Measurements from ENCODE around the gene RASGRF2. TPM values are rescaled to one million over a fixed set of nuclear protein-coding genes. Genes with fewer than 3 reads are reported as not detected.
A peak's percentile ranks its signal among the peaks of the same experiment; 100 is the strongest.
"Not testable (repeated sequence)": the region's sequence is repeated elsewhere in the genome, so short reads cannot be mapped to it uniquely, and the experiment has no call there.

The RASGRF2 gene
- total and polyA plus RNA-seq, 7 experiments from 2014 or later = 9.8 to 55.2 (median 30.9) TPM

GRCh38 chr5:81022688-81023084 is 62.5 kb downstream of the RASGRF2 start:
- Mint-ChIP-seq H3K4me1 (peaks cover 47 to 95% (median 88%) of the 10 kb centered on the region in 7 donors), H3K9me3 (peaks cover 0 to 5% (median 0%) of the 10 kb centered on the region in 11 donors), H3K27me3 (no peaks in the 10 kb centered on the region), H3K4me3 (peak overlapping the region in 4 of 10 donors; percentile 26 to 58 (median 28)), H3K36me3 (peaks cover 0 to 12% (median 9%) of the 10 kb centered on the region in 5 donors), H3K27ac (peak overlapping the region in 4 of 9 donors; percentile 11 to 66 (median 42))
- ChIA-PET CTCF (no interaction called here), POLR2A (interaction anchor here (1.0 to 1.1 kb wide), 2 partner anchors 35 to 64 kb away, joined by 3 read pairs; no protein-coding TSS in a partner anchor)
- no peak overlapping the region for H3K27ac ChIP-seq (ENCODE audit: low read depth, low read length)
- intact Hi-C loops (cut with micrococcal nuclease) = no loop called here
- H3K36me3 ChIP-seq (ENCODE audit: control insufficient read depth in 2 of 3, insufficient read depth in 3 of 3, low read length in 3 of 3) = no peaks in the 10 kb centered on the region
- ATAC-seq (no peak), DNase-seq (no peak)
- peaks cover 12 to 54% of the 10 kb centered on the region in 2 donors for H3K4me1 ChIP-seq (ENCODE audit: control insufficient read depth in 2 of 2, insufficient read depth in 2 of 2, low read length in 2 of 2)
- no peak overlapping the region for H3K4me3 ChIP-seq (ENCODE audit: low read length)
- H3K27me3 ChIP-seq (ENCODE audit: control insufficient read depth in 2 of 2, insufficient read depth in 2 of 2, low read length in 2 of 2) = no peaks in the 10 kb centered on the region
- H3K9me3 ChIP-seq (ENCODE audit: control insufficient read depth in 2 of 3, low read length in 3 of 3) = no peaks in the 10 kb centered on the region

GRCh38 chr5:81023261-81023970 is 63.3 kb downstream of the RASGRF2 start:
- ATAC-seq = peak; percentile 37
- Histone ChIP-seq H3K36me3 (ENCODE audit: control insufficient read depth in 2 of 3, insufficient read depth in 3 of 3, low read length in 3 of 3) (no peaks in the 10 kb centered on the region), H3K4me3 (ENCODE audit: low read length) (no peak overlapping the region), H3K27me3 (ENCODE audit: control insufficient read depth in 2 of 2, insufficient read depth in 2 of 2, low read length in 2 of 2) (no peaks in the 10 kb centered on the region), H3K9me3 (ENCODE audit: control insufficient read depth in 2 of 3, low read length in 3 of 3) (no peaks in the 10 kb centered on the region), H3K27ac (ENCODE audit: low read depth, low read length) (no peak overlapping the region), H3K4me1 (ENCODE audit: control insufficient read depth in 2 of 2, insufficient read depth in 2 of 2, low read length in 2 of 2) (peaks cover 12 to 47% of the 10 kb centered on the region in 2 donors)
- ChIA-PET CTCF (no interaction called here), POLR2A (interaction anchor here (1.0 to 1.2 kb wide), 3 partner anchors 36 to 65 kb away, joined by 3 to 5 read pairs (median 3); partner anchors contain the start of gene RASGRF2)
- Mint-ChIP-seq H3K4me1 (peaks cover 40 to 93% (median 86%) of the 10 kb centered on the region in 7 donors), H3K27me3 (no peaks in the 10 kb centered on the region), H3K4me3 (peak overlapping the region in 5 of 10 donors; percentile 6 to 58 (median 21)), H3K9me3 (peaks cover 0 to 5% (median 0%) of the 10 kb centered on the region in 11 donors), H3K36me3 (peaks cover 0 to 14% (median 11%) of the 10 kb centered on the region in 5 donors), H3K27ac (peak overlapping the region in 5 of 9 donors; percentile 11 to 66 (median 14))
- DNase-seq = no peak
- intact Hi-C loops (cut with micrococcal nuclease) = no loop called here

GRCh38 chr5:81027481-81028058 is 67.4 kb downstream of the RASGRF2 start:
- Mint-ChIP-seq H3K27ac (peak overlapping the region in 4 of 9 donors; percentile 11 to 61 (median 28)), H3K4me1 (peaks cover 16 to 84% (median 66%) of the 10 kb centered on the region in 7 donors), H3K36me3 (peaks cover 13 to 28% (median 19%) of the 10 kb centered on the region in 5 donors), H3K9me3 (peaks cover 0 to 22% (median 11%) of the 10 kb centered on the region in 11 donors), H3K27me3 (no peaks in the 10 kb centered on the region), H3K4me3 (peak overlapping the region in 3 of 10 donors; percentile 19 to 69 (median 47))
- ATAC-seq (no peak), DNase-seq (no peak)
- no peaks in the 10 kb centered on the region for H3K36me3 ChIP-seq (ENCODE audit: control insufficient read depth in 2 of 3, insufficient read depth in 3 of 3, low read length in 3 of 3)
- intact Hi-C loops (cut with micrococcal nuclease) = loop anchor here in 1 of 2 donors (5.0 kb wide), 1 partner anchor 1025 kb away; no protein-coding TSS in a partner anchor
- H3K4me3 ChIP-seq (ENCODE audit: low read length) = no peak overlapping the region
- no peaks in the 10 kb centered on the region for H3K27me3 ChIP-seq (ENCODE audit: control insufficient read depth in 2 of 2, insufficient read depth in 2 of 2, low read length in 2 of 2)
- no peaks in the 10 kb centered on the region for H3K9me3 ChIP-seq (ENCODE audit: control insufficient read depth in 2 of 3, low read length in 3 of 3)
- ChIA-PET CTCF (no interaction called here), POLR2A (interaction anchor here (0.6 kb wide), 1 partner anchor 38 kb away, joined by 5 read pairs; no protein-coding TSS in a partner anchor)
- H3K27ac ChIP-seq (ENCODE audit: low read depth, low read length) = no peak overlapping the region
- H3K4me1 ChIP-seq (ENCODE audit: control insufficient read depth in 2 of 2, insufficient read depth in 2 of 2, low read length in 2 of 2) = peaks cover 8 to 25% of the 10 kb centered on the region in 2 donors

GRCh38 chr5:81028888-81029287 is 68.7 kb downstream of the RASGRF2 start:
- Mint-ChIP-seq H3K4me3 (peak overlapping the region in 2 of 10 donors; percentile 19 to 55), H3K36me3 (peaks cover 13 to 31% (median 22%) of the 10 kb centered on the region in 5 donors), H3K9me3 (peaks cover 2 to 26% (median 11%) of the 10 kb centered on the region in 11 donors), H3K27ac (peak overlapping the region in 3 of 9 donors; percentile 22 to 68 (median 53)), H3K4me1 (peaks cover 8 to 76% (median 52%) of the 10 kb centered on the region in 7 donors)
- CTCF ChIA-PET; H3K36me3 ChIP-seq (ENCODE audit: control insufficient read depth in 2 of 3, insufficient read depth in 3 of 3, low read length in 3 of 3); H3K4me3 ChIP-seq (ENCODE audit: low read length); H3K9me3 ChIP-seq (ENCODE audit: control insufficient read depth in 2 of 3, low read length in 3 of 3); ATAC-seq; H3K27ac ChIP-seq (ENCODE audit: low read depth, low read length); DNase-seq; POLR2A ChIA-PET; H3K27me3 ChIP-seq (ENCODE audit: control insufficient read depth in 2 of 2, insufficient read depth in 2 of 2, low read length in 2 of 2); H3K27me3 Mint-ChIP-seq: not testable (repeated sequence)
- intact Hi-C loops (cut with micrococcal nuclease) = loop anchor here in 1 of 2 donors (5.0 kb wide), 1 partner anchor 1027 kb away; no protein-coding TSS in a partner anchor
- H3K4me1 ChIP-seq (ENCODE audit: control insufficient read depth in 2 of 2, insufficient read depth in 2 of 2, low read length in 2 of 2) = peaks cover 0 to 18% of the 10 kb centered on the region in 2 donors

GRCh38 chr5:81029736-81030135 is 69.6 kb downstream of the RASGRF2 start:
- H3K27me3 ChIP-seq (ENCODE audit: control insufficient read depth in 2 of 2, insufficient read depth in 2 of 2, low read length in 2 of 2); H3K4me3 ChIP-seq (ENCODE audit: low read length); H3K9me3 ChIP-seq (ENCODE audit: control insufficient read depth in 2 of 3, low read length in 3 of 3); CTCF ChIA-PET; H3K36me3 ChIP-seq (ENCODE audit: control insufficient read depth in 2 of 3, insufficient read depth in 3 of 3, low read length in 3 of 3); H3K27me3 Mint-ChIP-seq; H3K27ac ChIP-seq (ENCODE audit: low read depth, low read length); ATAC-seq; DNase-seq: not testable (repeated sequence)
- peaks cover 0 to 18% of the 10 kb centered on the region in 2 donors for H3K4me1 ChIP-seq (ENCODE audit: control insufficient read depth in 2 of 2, insufficient read depth in 2 of 2, low read length in 2 of 2)
- Mint-ChIP-seq H3K27ac (peak overlapping the region in 8 of 9 donors; percentile 7 to 74 (median 58)), H3K4me1 (peaks cover 10 to 73% (median 50%) of the 10 kb centered on the region in 7 donors), H3K36me3 (peaks cover 13 to 33% (median 24%) of the 10 kb centered on the region in 5 donors), H3K4me3 (peak overlapping the region in 6 of 10 donors; percentile 1 to 55 (median 14)), H3K9me3 (peaks cover 4 to 28% (median 11%) of the 10 kb centered on the region in 11 donors)
- intact Hi-C loops (cut with micrococcal nuclease) = loop anchor here in 1 of 2 donors (5.0 kb wide), 1 partner anchor 1027 kb away; no protein-coding TSS in a partner anchor
- POLR2A ChIA-PET = interaction anchor here (0.6 kb wide), 1 partner anchor 14 kb away, joined by 3 read pairs; no protein-coding TSS in a partner anchor

- Mint-ChIP-seq H3K36me3 (peaks cover 13 to 30% (median 21%) of the 10 kb centered on the region in 5 donors), H3K4me1 (peaks cover 10 to 66% (median 43%) of the 10 kb centered on the region in 7 donors), H3K4me3 (peak overlapping the region in 3 of 10 donors; percentile 19 to 55 (median 27)), H3K27ac (peak overlapping the region in 5 of 9 donors; percentile 16 to 67 (median 54)), H3K9me3 (peaks cover 4 to 29% (median 14%) of the 10 kb centered on the region in 11 donors)
- H3K27ac ChIP-seq (ENCODE audit: low read depth, low read length); H3K27me3 ChIP-seq (ENCODE audit: control insufficient read depth in 2 of 2, insufficient read depth in 2 of 2, low read length in 2 of 2); H3K36me3 ChIP-seq (ENCODE audit: control insufficient read depth in 2 of 3, insufficient read depth in 3 of 3, low read length in 3 of 3); ATAC-seq; CTCF ChIA-PET; H3K9me3 ChIP-seq (ENCODE audit: control insufficient read depth in 2 of 3, low read length in 3 of 3); intact Hi-C loops (cut with micrococcal nuclease); DNase-seq; H3K27me3 Mint-ChIP-seq; H3K4me3 ChIP-seq (ENCODE audit: low read length): not testable (repeated sequence)
- peaks cover 0 to 14% of the 10 kb centered on the region in 2 donors for H3K4me1 ChIP-seq (ENCODE audit: control insufficient read depth in 2 of 2, insufficient read depth in 2 of 2, low read length in 2 of 2)
- POLR2A ChIA-PET = interaction anchor here (0.6 kb wide), 1 partner anchor 14 kb away, joined by 3 read pairs; no protein-coding TSS in a partner anchor
Observed at GRCh38 chr5:81030236-81031034, 70.3 kb downstream of the RASGRF2 start.

Data from naive thymus-derived CD4-positive, alpha-beta T cell (primary cell).